Activated naive CD4-positive, alpha-beta T cell treated with anti-CD3 and anti-CD28 coated beads, Interleukin-2, amount 50 U/mL, for 24 hours (primary cell): Measurements from ENCODE around the gene KLB.

Experiments
- H3K27ac Mint-ChIP-seq: one replicate; pipeline ENCODE4 v1.8.0; 2021; ENCODE audit warnings: mild to moderate bottlenecking, mixed read lengths
- H3K27me3 Mint-ChIP-seq: one replicate; pipeline ENCODE4 v1.8.0; 2021; ENCODE audit warnings: mixed read lengths
- H3K36me3 Mint-ChIP-seq: one replicate; pipeline ENCODE4 v1.8.0; 2021; ENCODE audit warnings: mixed read lengths
- H3K4me1 Mint-ChIP-seq: one replicate; pipeline ENCODE4 v1.8.0; 2021; ENCODE audit warnings: mixed read lengths
- H3K4me3 Mint-ChIP-seq: one replicate; pipeline ENCODE4 v1.8.0; 2021; ENCODE audit warnings: mild to moderate bottlenecking, mixed read lengths
- H3K9me3 Mint-ChIP-seq: one replicate; pipeline ENCODE4 v1.8.0; 2021; ENCODE audit warnings: mixed read lengths

The KLB gene

DNA sequence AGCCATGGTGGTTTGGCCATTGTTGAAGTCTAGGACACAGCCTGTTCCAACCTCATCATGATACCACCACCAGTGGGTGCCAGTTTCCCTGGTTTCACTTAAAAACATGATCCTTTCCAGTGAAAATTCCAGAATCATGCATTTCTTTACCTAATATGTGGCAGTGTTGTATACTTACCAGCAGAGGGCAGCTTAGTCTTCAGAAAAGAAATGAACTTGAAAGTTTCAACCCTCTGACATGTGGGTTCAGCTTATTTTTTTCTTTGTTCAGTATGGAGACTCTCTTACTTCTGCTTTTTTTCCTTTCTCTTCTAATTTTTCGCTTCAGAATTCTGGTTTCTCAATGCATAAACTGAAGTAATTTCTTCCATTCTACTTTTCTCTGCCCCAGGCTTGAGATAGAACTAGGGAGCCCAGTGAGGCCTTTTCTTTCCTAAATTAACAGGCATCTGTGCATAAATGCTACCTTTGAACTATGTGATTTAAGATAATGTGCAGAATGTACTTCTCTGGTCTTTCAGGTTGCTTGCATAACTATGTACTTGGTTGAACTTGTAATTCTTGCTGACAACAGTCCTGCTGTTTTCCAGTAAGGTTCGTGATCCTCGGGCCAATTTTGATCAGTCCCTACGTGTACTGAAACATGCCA lies 62.8 kb downstream of the KLB start:
- H3K4me3 Mint-ChIP-seq: no peak overlapping the region
- no peak overlapping the region for H3K27ac Mint-ChIP-seq
- H3K9me3 Mint-ChIP-seq: no peaks in the 10 kb centered on the region
- peaks cover 9% of the 10 kb centered on the region for H3K36me3 Mint-ChIP-seq
- H3K4me1 Mint-ChIP-seq: peaks cover 11% of the 10 kb centered on the region
- no peaks in the 10 kb centered on the region for H3K27me3 Mint-ChIP-seq

DNA sequence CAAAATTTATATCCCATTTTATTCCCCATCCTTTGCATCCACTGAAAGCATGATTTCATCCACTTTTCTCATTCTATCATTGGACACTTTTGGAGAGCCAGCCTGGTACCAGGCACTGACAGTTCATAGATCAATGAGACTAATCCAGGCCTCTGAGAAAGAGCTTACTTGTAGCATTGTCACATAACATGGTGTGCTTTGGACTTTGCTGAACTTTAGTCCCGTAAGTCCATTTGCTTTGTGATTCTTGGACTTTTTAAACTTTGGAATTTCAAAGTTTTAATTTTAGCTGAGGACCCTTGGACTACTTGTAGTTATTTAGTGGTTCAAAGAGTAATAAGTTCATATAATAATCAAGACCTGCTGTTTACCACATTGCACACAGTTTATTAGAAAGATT lies 63.7 kb downstream of the KLB start:
- Mint-ChIP-seq H3K36me3 (peaks cover 9% of the 10 kb centered on the region), H3K27ac (no peak overlapping the region), H3K27me3 (no peaks in the 10 kb centered on the region), H3K4me3 (no peak overlapping the region), H3K9me3 (no peaks in the 10 kb centered on the region), H3K4me1 (peaks cover 8% of the 10 kb centered on the region)

DNA sequence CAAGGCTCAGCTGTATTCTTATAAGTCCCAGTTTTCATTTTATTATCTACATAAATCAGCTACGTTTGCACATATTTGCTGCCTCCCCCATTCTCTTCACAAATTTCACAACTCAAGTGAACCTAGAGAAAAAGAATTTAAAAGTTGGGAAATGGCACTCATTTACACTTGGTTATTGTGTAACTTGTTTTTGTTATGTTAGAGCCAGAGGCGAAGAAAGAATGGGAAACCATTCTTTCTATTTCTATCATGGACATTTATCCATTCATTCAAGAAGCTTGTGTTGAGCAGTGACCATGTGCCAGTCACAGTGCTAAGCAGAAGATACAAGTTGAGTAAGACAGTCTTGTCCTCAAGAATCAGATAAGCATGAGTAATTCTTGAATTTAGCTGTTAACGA lies 65.7 kb downstream of the KLB start:
- Mint-ChIP-seq H3K27me3 (no peaks in the 10 kb centered on the region), H3K4me3 (no peak overlapping the region), H3K27ac (no peak overlapping the region), H3K4me1 (peaks cover 8% of the 10 kb centered on the region), H3K36me3 (peaks cover 11% of the 10 kb centered on the region), H3K9me3 (no peaks in the 10 kb centered on the region)

DNA sequence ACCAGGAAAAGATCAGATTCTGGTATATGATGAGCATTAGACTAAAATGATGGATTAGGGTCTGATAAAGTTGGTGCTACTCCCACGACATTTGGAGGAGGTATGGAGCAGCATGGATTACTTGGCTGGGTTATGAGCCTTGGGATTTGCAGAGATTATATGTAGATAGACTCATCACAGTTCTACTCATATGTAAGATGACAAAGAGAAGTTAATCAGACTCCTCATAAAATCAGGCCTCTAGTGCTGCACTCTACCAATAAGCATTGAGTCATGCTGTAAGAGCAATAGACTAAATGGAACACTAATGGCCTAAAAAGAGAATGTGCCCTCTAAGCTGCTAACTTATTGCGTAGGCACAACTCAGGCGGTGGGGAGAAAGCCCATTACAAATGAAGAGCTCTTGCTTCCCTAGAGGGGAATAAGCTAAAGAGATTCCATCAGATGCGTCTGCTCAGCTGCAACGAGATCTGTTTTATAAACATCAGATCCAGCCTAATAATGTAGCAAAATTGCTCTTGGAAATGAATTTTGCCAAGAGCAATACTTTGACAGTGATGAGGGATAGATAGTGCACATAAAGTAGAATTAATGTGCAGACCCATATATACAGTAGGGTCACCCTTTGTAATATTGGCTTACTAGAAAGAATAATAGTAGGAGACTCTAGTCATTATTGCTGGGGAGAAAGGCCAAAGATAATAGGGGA lies 69.6 kb downstream of the KLB start:
- no peak overlapping the region for H3K27ac Mint-ChIP-seq
- H3K27me3 Mint-ChIP-seq: no peaks in the 10 kb centered on the region
- no peaks in the 10 kb centered on the region for H3K4me1 Mint-ChIP-seq
- peaks cover 8% of the 10 kb centered on the region for H3K36me3 Mint-ChIP-seq
- H3K9me3 Mint-ChIP-seq: no peaks in the 10 kb centered on the region
- H3K4me3 Mint-ChIP-seq: no peak overlapping the region

DNA sequence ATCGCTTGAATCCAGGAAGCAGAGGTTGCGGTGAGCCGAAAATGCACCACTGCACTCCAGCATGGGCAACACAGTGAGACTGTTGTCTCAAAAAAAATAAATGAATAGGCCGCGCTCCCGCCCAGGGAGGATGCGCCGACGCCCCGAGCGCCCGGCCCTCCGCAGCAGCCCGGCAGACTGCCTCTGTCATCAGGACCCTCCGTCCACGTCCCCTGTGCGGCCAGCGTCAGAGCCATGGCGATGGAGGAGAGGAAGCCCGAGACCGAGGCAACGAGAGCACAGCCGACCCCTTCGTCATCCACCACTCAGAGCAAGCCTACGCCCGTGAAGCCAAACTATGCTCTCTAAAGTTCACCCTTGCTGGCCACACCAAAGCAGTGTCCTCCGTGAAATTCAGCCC lies 73.5 kb downstream of the KLB start:
- H3K36me3 Mint-ChIP-seq: peaks cover 2% of the 10 kb centered on the region
- no peak overlapping the region for H3K27ac Mint-ChIP-seq
- no peaks in the 10 kb centered on the region for H3K4me1 Mint-ChIP-seq
- H3K4me3 Mint-ChIP-seq: no peak overlapping the region
- no peaks in the 10 kb centered on the region for H3K27me3 Mint-ChIP-seq
- H3K9me3 Mint-ChIP-seq: no peaks in the 10 kb centered on the region

DNA sequence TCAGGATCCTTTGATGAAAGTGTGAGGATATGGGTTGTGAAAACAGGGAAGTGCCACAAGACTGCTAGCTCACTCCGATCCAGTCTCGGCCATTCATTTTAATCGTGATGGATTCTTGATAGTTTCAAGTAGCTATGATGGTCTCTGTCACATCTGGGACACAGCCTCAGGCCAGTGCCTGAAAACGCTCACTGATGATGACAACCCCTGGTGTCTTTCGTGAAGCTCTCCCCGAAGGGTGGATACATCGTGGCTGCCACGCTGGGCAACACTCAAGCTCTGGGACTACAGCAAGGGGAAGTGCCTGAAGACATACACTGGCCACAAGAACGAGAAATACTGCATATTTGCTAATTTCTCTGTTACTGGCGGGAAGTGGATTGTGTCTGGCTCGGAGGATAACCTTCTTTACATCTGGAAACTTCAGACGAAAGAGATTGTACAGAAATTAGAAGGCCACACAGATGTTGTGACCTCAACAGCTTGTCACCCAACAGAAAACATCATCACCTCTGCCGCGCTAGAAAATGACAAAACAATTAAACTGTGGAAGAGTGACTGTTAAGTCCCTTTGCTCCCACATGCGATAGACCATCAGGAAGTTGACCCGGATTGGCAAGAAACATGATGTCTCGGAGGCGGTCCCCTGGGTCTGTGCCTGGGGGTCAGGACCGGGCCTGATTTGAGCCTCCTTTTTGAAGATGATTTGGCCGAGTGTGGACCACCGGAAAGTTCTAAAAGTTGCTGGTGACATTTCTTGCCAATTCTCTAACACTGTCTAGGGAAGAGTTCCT lies 74.4 kb downstream of the KLB start:
- H3K4me3 Mint-ChIP-seq: no peak overlapping the region
- no peak overlapping the region for H3K27ac Mint-ChIP-seq

DNA sequence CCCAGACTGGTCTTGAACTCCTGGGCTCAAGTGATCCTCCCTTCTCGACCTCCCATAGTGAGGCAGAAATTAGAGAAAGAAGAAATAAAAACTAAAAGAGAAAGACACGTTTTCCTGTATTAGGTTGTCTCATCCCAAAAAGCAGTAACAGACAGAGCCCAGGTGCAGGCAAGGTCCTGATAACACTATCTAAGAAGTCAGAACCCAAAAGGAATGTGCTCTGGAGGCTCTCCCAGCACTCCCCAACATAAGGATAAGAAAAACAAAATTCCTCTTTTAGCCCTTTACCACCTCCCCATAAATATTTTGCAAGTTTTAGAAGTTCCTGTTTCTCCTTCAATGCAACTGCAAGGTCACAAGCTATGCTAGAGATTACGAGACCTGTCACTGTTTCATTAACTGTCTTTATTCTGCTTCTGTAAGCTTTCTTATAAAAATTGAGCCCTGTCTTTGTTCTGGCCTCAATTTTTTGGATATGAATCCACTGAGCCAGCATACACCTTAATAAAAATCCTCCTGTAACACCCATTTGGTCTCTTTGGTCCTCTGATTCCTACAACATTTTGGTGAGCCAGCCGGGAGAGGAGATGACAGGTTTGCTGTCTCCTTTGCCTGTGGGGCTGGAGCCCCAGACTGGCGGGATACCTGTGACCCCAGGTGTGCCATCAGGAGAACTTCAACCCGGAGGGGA lies 78.0 kb downstream of the KLB start:
- H3K4me3 Mint-ChIP-seq: no peak overlapping the region

More for the DNA sequence above, 74.4 kb downstream of the KLB start:
- H3K4me1 Mint-ChIP-seq: no peaks in the 10 kb centered on the region
- H3K9me3 Mint-ChIP-seq: no peaks in the 10 kb centered on the region
- no peaks in the 10 kb centered on the region for H3K27me3 Mint-ChIP-seq
- H3K36me3 Mint-ChIP-seq: peaks cover 1% of the 10 kb centered on the region

DNA sequence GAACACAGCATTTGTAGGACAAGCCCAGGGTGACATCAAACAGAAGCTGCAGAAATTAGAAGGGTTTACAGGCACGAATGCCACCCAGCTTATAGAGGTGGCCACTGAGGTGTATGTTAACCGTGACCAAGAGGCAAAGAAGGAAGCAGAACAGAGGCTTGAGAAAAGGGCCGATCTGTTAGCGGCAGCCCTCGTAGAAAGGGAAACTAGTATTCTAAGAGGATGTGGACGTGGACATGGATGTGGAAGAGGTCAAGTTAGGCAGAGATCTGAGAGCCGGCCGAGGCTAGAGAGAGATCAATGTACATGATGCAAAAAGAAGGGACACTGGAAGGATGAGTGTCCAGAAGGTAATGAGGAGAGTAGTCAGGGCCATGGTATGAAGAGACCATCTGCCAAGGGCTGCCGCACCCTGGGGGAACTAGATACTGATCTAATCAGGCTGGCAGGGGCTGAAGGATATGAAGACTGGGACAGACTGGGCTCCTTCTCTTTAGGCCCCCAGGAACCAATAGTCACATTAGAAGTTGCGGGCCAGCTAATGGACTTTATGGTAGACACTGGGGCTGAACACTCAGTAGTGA lies 79.6 kb downstream of the KLB start:
- Mint-ChIP-seq H3K4me1 (no peaks in the 10 kb centered on the region), H3K36me3 (no peaks in the 10 kb centered on the region), H3K27me3 (no peaks in the 10 kb centered on the region), H3K27ac (no peak overlapping the region), H3K4me3 (no peak overlapping the region), H3K9me3 (no peaks in the 10 kb centered on the region)

More for the DNA sequence above, 78.0 kb downstream of the KLB start:
- Mint-ChIP-seq H3K27me3 (no peaks in the 10 kb centered on the region), H3K27ac (no peak overlapping the region), H3K9me3 (no peaks in the 10 kb centered on the region), H3K36me3 (no peaks in the 10 kb centered on the region), H3K4me1 (no peaks in the 10 kb centered on the region)

DNA sequence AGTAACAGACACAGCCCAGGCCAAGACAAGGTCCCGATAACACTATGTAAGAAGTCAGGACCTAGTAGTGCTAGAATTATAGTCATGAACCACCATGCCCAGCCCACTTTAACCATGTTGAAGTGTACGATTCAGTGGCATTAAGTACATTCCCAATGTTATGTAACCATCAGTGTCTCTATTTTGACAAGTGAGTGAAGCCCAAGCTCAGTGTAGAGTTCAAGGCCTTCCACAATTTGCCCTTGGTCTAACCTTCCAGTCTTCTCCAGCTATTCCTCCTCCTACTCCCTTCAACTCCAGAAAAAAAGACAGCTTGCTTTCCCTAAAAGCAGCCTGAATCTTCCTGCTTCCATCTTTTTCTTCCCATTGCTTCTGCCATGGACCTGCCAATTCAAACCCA lies 83.6 kb downstream of the KLB start:
- no peaks in the 10 kb centered on the region for H3K4me1 Mint-ChIP-seq
- no peak overlapping the region for H3K27ac Mint-ChIP-seq
- H3K27me3 Mint-ChIP-seq: no peaks in the 10 kb centered on the region
- no peak overlapping the region for H3K4me3 Mint-ChIP-seq
- no peaks in the 10 kb centered on the region for H3K9me3 Mint-ChIP-seq
- no peaks in the 10 kb centered on the region for H3K36me3 Mint-ChIP-seq

DNA sequence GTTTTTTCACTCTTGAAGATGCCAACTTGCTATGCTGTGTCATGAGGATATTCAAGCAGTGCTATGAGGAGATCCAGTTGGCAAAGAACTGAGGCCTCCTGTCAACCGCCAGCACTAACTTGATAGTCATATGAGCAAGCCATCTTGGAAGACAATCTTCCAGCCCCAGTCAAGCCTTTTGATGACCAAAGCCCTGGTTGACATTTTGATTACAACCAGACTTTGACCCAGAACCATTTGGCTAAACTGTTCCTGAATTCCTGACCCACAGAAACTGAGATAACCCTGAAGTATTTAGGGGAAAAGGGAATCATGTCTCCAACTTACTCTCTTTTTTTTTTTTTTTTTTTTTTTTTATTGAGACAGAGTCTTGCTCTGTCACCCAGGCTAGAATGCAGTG lies 87.6 kb downstream of the KLB start:
- H3K27ac Mint-ChIP-seq: no peak overlapping the region
- peaks cover 3% of the 10 kb centered on the region for H3K36me3 Mint-ChIP-seq
- H3K4me1 Mint-ChIP-seq: no peaks in the 10 kb centered on the region
- H3K9me3 Mint-ChIP-seq: no peaks in the 10 kb centered on the region
- no peak overlapping the region for H3K4me3 Mint-ChIP-seq
- no peaks in the 10 kb centered on the region for H3K27me3 Mint-ChIP-seq

DNA sequence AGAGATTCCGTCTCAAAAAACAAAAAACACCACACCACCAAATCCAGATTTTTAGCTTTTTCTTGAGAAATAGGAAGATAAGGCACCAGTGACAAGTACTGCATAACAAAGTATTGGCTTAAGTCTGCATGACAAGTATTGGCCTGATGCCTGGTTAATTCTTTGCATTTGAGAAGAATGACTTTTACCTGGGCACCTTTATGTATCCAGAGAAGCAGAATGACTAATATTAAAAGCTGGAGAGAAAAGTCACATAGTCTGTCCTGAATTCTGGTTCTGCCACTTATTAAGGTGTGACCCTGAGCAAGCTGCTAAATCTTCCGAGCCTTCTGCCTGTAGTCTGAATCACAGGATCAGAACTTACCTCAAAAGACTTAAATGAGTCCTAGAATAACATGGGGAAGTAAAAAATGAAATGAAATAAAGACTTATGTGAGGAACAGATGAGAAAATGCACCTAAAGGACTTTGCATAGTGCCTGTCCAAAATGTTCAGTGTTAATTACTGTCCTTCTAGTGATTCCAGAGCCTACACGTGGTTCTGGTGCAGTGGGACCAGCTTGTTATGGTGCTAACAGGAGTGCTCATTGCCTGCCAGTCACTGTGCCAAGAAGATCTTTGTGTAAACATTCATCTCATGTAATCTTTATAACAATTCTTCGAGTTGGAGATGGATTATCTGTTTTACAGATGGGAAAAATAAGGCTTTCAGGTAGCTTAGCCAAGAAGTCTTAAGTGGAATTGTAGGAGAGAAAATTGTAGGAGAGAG lies 88.9 kb downstream of the KLB start:
- no peak overlapping the region for H3K4me3 Mint-ChIP-seq
- no peaks in the 10 kb centered on the region for H3K9me3 Mint-ChIP-seq
- H3K27ac Mint-ChIP-seq: no peak overlapping the region
- no peaks in the 10 kb centered on the region for H3K4me1 Mint-ChIP-seq
- H3K27me3 Mint-ChIP-seq: no peaks in the 10 kb centered on the region
- H3K36me3 Mint-ChIP-seq: peaks cover 5% of the 10 kb centered on the region

DNA sequence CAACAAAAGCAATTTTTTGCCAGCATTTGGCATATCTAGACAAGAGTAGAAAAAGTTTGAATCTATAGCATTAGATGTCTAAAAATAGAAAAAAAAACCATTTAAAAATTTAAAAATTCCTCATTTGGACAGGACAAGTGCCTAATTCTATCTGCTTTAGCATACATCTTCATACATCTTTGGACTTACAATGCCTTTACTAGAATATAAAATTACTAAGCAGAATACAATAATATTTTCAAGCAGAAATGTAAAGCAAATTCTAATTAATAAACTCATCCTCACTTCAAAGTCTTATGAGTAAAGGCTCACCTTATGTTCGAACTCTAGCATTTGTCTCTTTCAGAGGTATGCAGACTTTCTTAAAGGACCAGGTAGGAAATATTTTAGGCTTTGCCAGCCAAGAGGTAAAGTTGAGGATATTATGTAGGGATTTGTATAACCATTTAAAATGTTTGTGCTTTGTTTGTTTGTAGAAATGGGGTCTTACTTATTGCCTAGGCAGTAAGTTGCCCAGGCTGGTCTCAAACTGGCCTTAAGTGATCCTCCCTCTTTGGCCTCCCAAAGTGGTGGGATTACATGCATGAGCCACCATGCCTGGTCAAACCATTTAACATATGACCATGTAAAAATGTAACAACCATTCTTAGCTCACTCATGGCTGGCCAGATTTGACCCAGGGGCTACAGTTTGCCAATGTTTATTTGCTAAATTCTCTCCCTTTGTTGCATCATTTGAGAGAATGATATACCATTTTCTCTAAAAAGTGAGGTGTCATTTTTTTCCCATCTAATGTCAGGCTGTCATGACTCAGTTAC lies 91.4 kb downstream of the KLB start:
- no peaks in the 10 kb centered on the region for H3K9me3 Mint-ChIP-seq
- H3K4me1 Mint-ChIP-seq: no peaks in the 10 kb centered on the region
- H3K27me3 Mint-ChIP-seq: no peaks in the 10 kb centered on the region
- peaks cover 7% of the 10 kb centered on the region for H3K36me3 Mint-ChIP-seq
- no peak overlapping the region for H3K27ac Mint-ChIP-seq
- no peak overlapping the region for H3K4me3 Mint-ChIP-seq

DNA sequence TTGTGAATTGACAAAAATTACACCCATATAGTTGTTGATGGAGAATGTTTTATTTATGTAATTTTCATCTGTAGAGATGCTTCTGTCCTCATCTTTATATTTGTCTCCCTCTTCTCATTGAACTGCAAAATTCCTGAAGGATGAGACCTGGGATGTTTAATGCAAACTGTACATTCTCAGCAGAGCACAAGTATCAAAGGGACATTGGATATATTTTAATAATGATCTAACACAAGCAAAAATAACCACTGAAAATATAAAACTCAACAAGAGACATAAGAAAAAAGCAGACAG lies 91.9 kb downstream of the KLB start:
- Mint-ChIP-seq H3K4me3 (no peak overlapping the region), H3K27ac (no peak overlapping the region), H3K9me3 (no peaks in the 10 kb centered on the region), H3K4me1 (no peaks in the 10 kb centered on the region), H3K36me3 (peaks cover 7% of the 10 kb centered on the region), H3K27me3 (no peaks in the 10 kb centered on the region)
